Spinal cord (tissue), 10 donors: ENCODE measurements around the gene NUBPL. TPM values are rescaled to one million over a fixed set of nuclear protein-coding genes. Genes with fewer than 3 reads are reported as not detected.
"Not testable (repeated sequence)": the region's sequence is repeated elsewhere in the genome, so short reads cannot be mapped to it uniquely, and the experiment has no call there.

Experiments used
- DNase-seq, 6 donors: peaks; one replicate each; pipeline versions ENCODE4 v3.0.0 to v3.0.0-alpha.2; 2013 to 2015; ENCODE audit warnings: low spot score in 6 of 6, low read depth in 4 of 6
- H3K27ac ChIP-seq: one replicate; pipeline ENCODE4 v1.5.1; 2013; ENCODE audit warnings: low read depth, low read length, control low read depth
- H3K27me3 ChIP-seq: one replicate; pipeline ENCODE4 v1.6.1; 2013; ENCODE audit warnings: low read length; ENCODE audit not compliant: control insufficient read depth, insufficient read depth
- H3K36me3 ChIP-seq: one replicate; pipeline ENCODE4 v1.6.1; 2013; ENCODE audit warnings: low read length; ENCODE audit not compliant: control insufficient read depth, insufficient read depth
- H3K4me1 ChIP-seq: one replicate; pipeline ENCODE4 v1.6.1; 2013; ENCODE audit warnings: low read length; ENCODE audit not compliant: control insufficient read depth, insufficient read depth
- H3K4me3 ChIP-seq: one replicate; pipeline ENCODE4 v1.5.1; 2013; ENCODE audit warnings: low read depth, low read length, control low read depth
- H3K9me3 ChIP-seq: one replicate; pipeline ENCODE4 v1.6.1; 2013; ENCODE audit warnings: low read length; ENCODE audit not compliant: control insufficient read depth, insufficient read depth
- WGBS: methylation state at CpG from one replicate; pipeline ENCODE4 v1.1.5; 2013; ENCODE audit warnings: missing lambda C conversion rate; ENCODE audit not compliant: insufficient coverage; 5-methylcytosine and 5-hydroxymethylcytosine counted together
- polyA plus RNA-seq, 2 donors: library from polyadenylated mRNA; unstranded; fragments of 120-200 nt; gene quantifications; one replicate each; pipeline ENCODE4 v1.2.1, GENCODE V29; 2013; ENCODE audit not compliant: insufficient read length in 2 of 2
- total RNA-seq, 2 donors: library from RNA; depleted of rRNA in 1 of 2; stranded (reverse); fragments of 120-200 nt in 1 of 2; fragments of >200 nt in 1 of 2; gene quantifications; one replicate each; pipeline versions ENCODE4 v1.2.3 to v1.2.4, GENCODE V29; 2013 to 2014
- donor health status: healthy.

The NUBPL gene
- total and polyA plus RNA-seq, 4 donors = 11.2 to 17.9 (median 11.5) TPM

- 35% methylated on average over 1 of the region's 4 CpGs for WGBS
- Histone ChIP-seq H3K4me3 (no peak overlapping the region), H3K9me3 (no peaks in the 10 kb centered on the region), H3K4me1 (no peaks in the 10 kb centered on the region), H3K27me3 (no peaks in the 10 kb centered on the region), H3K36me3 (no peaks in the 10 kb centered on the region), H3K27ac (no peak overlapping the region)
- DNase-seq = no peak
These were observed 209.1 kb downstream of the NUBPL start for GRCh38 chr14:31770271-31770670.

GRCh38 chr14:31774567-31774966 lies 213.4 kb downstream of the NUBPL start:
- Histone ChIP-seq H3K4me3 (no peak overlapping the region), H3K27me3 (no peaks in the 10 kb centered on the region), H3K36me3 (no peaks in the 10 kb centered on the region), H3K27ac (no peak overlapping the region), H3K4me1 (no peaks in the 10 kb centered on the region), H3K9me3 (no peaks in the 10 kb centered on the region)
- DNase-seq = no peak
- 100% methylated on average over 1 of the region's 2 CpGs for WGBS

GRCh38 chr14:31777312-31777711 lies 216.1 kb downstream of the NUBPL start:
- Histone ChIP-seq H3K4me1 (no peaks in the 10 kb centered on the region), H3K4me3 (no peak overlapping the region), H3K27me3 (no peaks in the 10 kb centered on the region), H3K27ac (no peak overlapping the region), H3K36me3 (no peaks in the 10 kb centered on the region), H3K9me3 (peaks cover 9% of the 10 kb centered on the region)
- 80% methylated on average over 4 of the region's 4 CpGs for WGBS
- no peak for DNase-seq

GRCh38 chr14:31781578-31781977 lies 220.4 kb downstream of the NUBPL start:
- DNase-seq = no peak

GRCh38 chr14:31785574-31785973 lies 224.4 kb downstream of the NUBPL start:
- H3K9me3 ChIP-seq = peaks cover 9% of the 10 kb centered on the region
- H3K4me3 ChIP-seq = no peak overlapping the region
- no peaks in the 10 kb centered on the region for H3K4me1 ChIP-seq
- H3K27me3 ChIP-seq = no peaks in the 10 kb centered on the region
- DNase-seq = no peak
- no peaks in the 10 kb centered on the region for H3K36me3 ChIP-seq
- no peak overlapping the region for H3K27ac ChIP-seq
- WGBS = no CpG with 5 or more reads among the region's 1 CpG

More at GRCh38 chr14:31781578-31781977, 220.4 kb downstream of the NUBPL start:
- no peaks in the 10 kb centered on the region for H3K4me1 ChIP-seq
- no peak overlapping the region for H3K27ac ChIP-seq
- no CpG with 5 or more reads among the region's 1 CpG for WGBS
- H3K27me3 ChIP-seq = no peaks in the 10 kb centered on the region
- no peaks in the 10 kb centered on the region for H3K36me3 ChIP-seq
- no peak overlapping the region for H3K4me3 ChIP-seq
- H3K9me3 ChIP-seq = peaks cover 9% of the 10 kb centered on the region

GRCh38 chr14:31787377-31787776 lies 226.2 kb downstream of the NUBPL start:
- Histone ChIP-seq H3K4me1 (no peaks in the 10 kb centered on the region), H3K4me3 (no peak overlapping the region), H3K27ac (no peak overlapping the region), H3K27me3 (no peaks in the 10 kb centered on the region), H3K9me3 (no peaks in the 10 kb centered on the region), H3K36me3 (no peaks in the 10 kb centered on the region)
- 80% methylated on average over 2 of the region's 3 CpGs for WGBS
- no peak for DNase-seq

GRCh38 chr14:31788340-31788739 lies 227.1 kb downstream of the NUBPL start:
- no peaks in the 10 kb centered on the region for H3K36me3 ChIP-seq
- no CpG with 5 or more reads among the region's 1 CpG for WGBS
- no peaks in the 10 kb centered on the region for H3K4me1 ChIP-seq
- peak in 2 of 6 donors; percentile 3 to 8 for DNase-seq
- H3K27me3 ChIP-seq = no peaks in the 10 kb centered on the region
- H3K9me3 ChIP-seq = no peaks in the 10 kb centered on the region
- no peak overlapping the region for H3K27ac ChIP-seq
- no peak overlapping the region for H3K4me3 ChIP-seq

- DNase-seq = no peak
- H3K36me3 ChIP-seq = no peaks in the 10 kb centered on the region
- no peak overlapping the region for H3K4me3 ChIP-seq
- no peaks in the 10 kb centered on the region for H3K9me3 ChIP-seq
- no peaks in the 10 kb centered on the region for H3K27me3 ChIP-seq
- H3K27ac ChIP-seq = no peak overlapping the region
- no peaks in the 10 kb centered on the region for H3K4me1 ChIP-seq
These were observed 231.5 kb downstream of the NUBPL start for GRCh38 chr14:31792726-31793125.

- H3K4me3 ChIP-seq, H3K9me3 ChIP-seq, DNase-seq, H3K4me1 ChIP-seq, H3K27me3 ChIP-seq, H3K36me3 ChIP-seq, H3K27ac ChIP-seq: not testable (repeated sequence)
- WGBS = no CpG with 5 or more reads among the region's 3 CpGs
These were observed 236.7 kb downstream of the NUBPL start for GRCh38 chr14:31797946-31798345.

- H3K27ac ChIP-seq = no peak overlapping the region
- no peak overlapping the region for H3K4me3 ChIP-seq
- no peak for DNase-seq
- H3K36me3 ChIP-seq = no peaks in the 10 kb centered on the region
- no peaks in the 10 kb centered on the region for H3K4me1 ChIP-seq
- H3K27me3 ChIP-seq = no peaks in the 10 kb centered on the region
- H3K9me3 ChIP-seq = no peaks in the 10 kb centered on the region
These were observed 241.6 kb downstream of the NUBPL start for GRCh38 chr14:31802838-31803237.
